Loucy (cell line): Measurements from ENCODE around the gene TMEM132D.

Source experiments
- CTCF ChIP-seq: fragments of 200-600 bp; sonication (generic); conservative IDR thresholded peaks from 2 replicates; pipeline ENCODE4 v1.5.1; 2014; ENCODE audit warnings: mild to moderate bottlenecking, antibody characterized with exemption, low read length
- EZH2phosphoT487 ChIP-seq: fragments of 200-600 bp; IDR thresholded peaks from 2 replicates; pipeline ENCODE4 v1.6.1; 2018; ENCODE audit warnings: antibody characterized with exemption, mild to moderate bottlenecking, moderate library complexity, borderline replicate concordance

GRCh38 chr12:129483111-129483893 lies 420.5 kb downstream of the TMEM132D start:
- no peak for TF ChIP-seq CTCF
- TF ChIP-seq EZH2phosphoT487 = no peak
